IMR-90 (cell line): ENCODE data around the gene RPL12. TPM values are rescaled to one million over a fixed set of nuclear protein-coding genes. Genes with fewer than 3 reads are reported as not detected.

Experiments used
- ATAC-seq: fragments of 200-7000 bp; cut with Tn5 transposase; 2 replicates; pipeline ENCODE4 v1.9.1; 2020; ENCODE audit warnings: low read depth, mild to moderate bottlenecking, moderate library complexity
- BruUV-seq: library from RNA; stranded (reverse); fragments of 400-500 nt; replicated peaks from 2 replicates; lab custom pipeline; 2021; lab: Mats Ljungman, UMichigan
- CTCF ChIA-PET: fragments of 300-600 bp; formaldehyde crosslinking; extraction: SDS; loops from one replicate; lab custom pipeline; 2021; ENCODE audit warnings: antibody characterized with exemption; lab: Yijun Ruan, JAX
- POLR2A ChIA-PET: fragments of 300-600 bp; sonication (Branson Sonifier 250); formaldehyde crosslinking; loops from one replicate; lab custom pipeline; 2022; ENCODE audit warnings: antibody characterized with exemption; ENCODE audit not compliant: unreplicated experiment; lab: Charles Lee
- DNase-seq: peaks from one replicate; pipeline ENCODE4 v3.0.0; 2013
- H2AFZ ChIP-seq: replicated peaks from 2 replicates; pipeline ENCODE3; 2013; ENCODE audit warnings: low read length, mild to moderate bottlenecking; ENCODE audit not compliant: poor library complexity
- H2AK5ac ChIP-seq: 2 replicates; pipeline ENCODE4 v1.6.1; 2013; ENCODE audit warnings: low read depth, low read length, inconsistent platforms
- H2AK9ac ChIP-seq: replicated peaks from 2 replicates; pipeline ENCODE3; 2013; ENCODE audit warnings: mild to moderate bottlenecking, low read depth, low read length, moderate library complexity; ENCODE audit not compliant: poor library complexity
- H2BK120ac ChIP-seq: 2 replicates; pipeline ENCODE4 v1.6.1; 2013; ENCODE audit warnings: low read depth, low read length, inconsistent platforms
- H2BK15ac ChIP-seq: 3 replicates; pipeline ENCODE4 v1.6.1; 2013; ENCODE audit warnings: low read depth, low read length, inconsistent platforms
- H2BK20ac ChIP-seq: 2 replicates; pipeline ENCODE4 v1.6.1; 2013; ENCODE audit warnings: low read depth, mild to moderate bottlenecking, inconsistent platforms, low read length, moderate library complexity
- H2BK5ac ChIP-seq: 2 replicates; pipeline ENCODE4 v1.6.1; 2013; ENCODE audit warnings: mild to moderate bottlenecking, low read depth, low read length, inconsistent platforms; ENCODE audit not compliant: poor library complexity, severe bottlenecking
- H3K14ac ChIP-seq: replicated peaks from 2 replicates; pipeline ENCODE4 v1.6.1; 2013; ENCODE audit warnings: low read depth, low read length, inconsistent platforms
- H3K18ac ChIP-seq: 2 replicates; pipeline ENCODE4 v1.6.1; 2013; ENCODE audit warnings: low read depth, low read length, control low read depth
- H3K23ac ChIP-seq: 2 replicates; pipeline ENCODE4 v1.6.1; 2013; ENCODE audit warnings: low read depth, low read length, inconsistent platforms
- H3K27ac ChIP-seq: 2 replicates; pipeline ENCODE4 v1.5.1; 2013; ENCODE audit warnings: mild to moderate bottlenecking, control low read depth, low read length; ENCODE audit not compliant: insufficient read depth
- H3K27me3 ChIP-seq: 2 replicates; pipeline ENCODE4 v1.6.1; 2013; ENCODE audit warnings: low read length; ENCODE audit not compliant: control insufficient read depth, insufficient read depth
- H3K36me3 ChIP-seq: 2 replicates; pipeline ENCODE4 v1.6.1; 2013; ENCODE audit warnings: low read length, mixed read lengths; ENCODE audit not compliant: control insufficient read depth, insufficient read depth
- H3K4ac ChIP-seq: 2 replicates; pipeline ENCODE4 v1.6.1; 2013; ENCODE audit warnings: low read depth, low read length, inconsistent platforms
- H3K4me1 ChIP-seq: 2 replicates; pipeline ENCODE4 v1.6.1; 2013; ENCODE audit warnings: low read length, mixed read lengths; ENCODE audit not compliant: control insufficient read depth, insufficient read depth
- H3K4me2 ChIP-seq: 2 replicates; pipeline ENCODE4 v1.6.1; 2013; ENCODE audit warnings: low read depth, mild to moderate bottlenecking, control low read depth, low read length, moderate library complexity
- H3K4me3 ChIP-seq: 2 replicates; pipeline ENCODE4 v1.5.1; 2013; ENCODE audit warnings: low read depth, mild to moderate bottlenecking, control low read depth, low read length, moderate library complexity; ENCODE audit not compliant: insufficient read depth
- H3K56ac ChIP-seq: 2 replicates; pipeline ENCODE4 v1.6.1; 2013; ENCODE audit warnings: low read length, inconsistent platforms; ENCODE audit not compliant: insufficient read depth; ENCODE audit errors: extremely low read depth
- H3K79me1 ChIP-seq, 2 experiments: 2 replicates each; pipeline ENCODE4 v1.6.1; 2013; ENCODE audit warnings: low read length in 2 of 2, inconsistent platforms in 1 of 2, low read depth in 1 of 2
- H3K9ac ChIP-seq: 2 replicates; pipeline ENCODE4 v1.6.1; 2013; ENCODE audit warnings: low read depth, low read length, control low read depth
- H3K9me1 ChIP-seq: 2 replicates; pipeline ENCODE4 v1.6.1; 2013; ENCODE audit warnings: low read length, inconsistent platforms; ENCODE audit not compliant: insufficient read depth
- H3K9me3 ChIP-seq: 2 replicates; pipeline ENCODE4 v1.6.1; 2013; ENCODE audit warnings: low read length; ENCODE audit not compliant: control insufficient read depth, insufficient read depth
- H4K20me1 ChIP-seq: 2 replicates; pipeline ENCODE4 v1.6.1; 2013; ENCODE audit warnings: low read length, inconsistent platforms; ENCODE audit not compliant: insufficient read depth
- H4K5ac ChIP-seq: 2 replicates; pipeline ENCODE4 v1.6.1; 2013; ENCODE audit warnings: mild to moderate bottlenecking, low read depth, low read length, control low read depth
- H4K8ac ChIP-seq, 2 experiments: 2 replicates each; pipeline ENCODE4 v1.6.1; 2013; ENCODE audit warnings: low read depth in 2 of 2, low read length in 2 of 2, control low read depth in 1 of 2, inconsistent platforms in 1 of 2
- H4K91ac ChIP-seq: 2 replicates; pipeline ENCODE4 v1.6.1; 2013; ENCODE audit warnings: low read depth, low read length, inconsistent platforms; ENCODE audit not compliant: insufficient read depth
- BHLHE40 ChIP-seq: fragments of 150-350 bp; IDR thresholded peaks from 2 replicates; pipeline ENCODE4 v1.6.1; 2016; ENCODE audit warnings: mild to moderate bottlenecking, low read depth, low read length
- CEBPB ChIP-seq: IDR thresholded peaks from 2 replicates; pipeline ENCODE4 v1.6.1; 2012; ENCODE audit warnings: low read depth, low read length, improper control_type of control experiment
- ELK1 ChIP-seq: fragments of 150-350 bp; IDR thresholded peaks from 2 replicates; pipeline ENCODE4 v1.6.1; 2016; ENCODE audit warnings: low read depth, mild to moderate bottlenecking, low read length, moderate library complexity, borderline replicate concordance
- MAZ ChIP-seq: IDR thresholded peaks from 2 replicates; pipeline ENCODE4 v1.6.1; 2012; ENCODE audit warnings: low read depth, mild to moderate bottlenecking, low read length, improper control_type of control experiment, moderate library complexity, borderline replicate concordance
- MXI1 ChIP-seq: IDR thresholded peaks from 2 replicates; pipeline ENCODE4 v1.6.1; 2012; ENCODE audit warnings: low read depth, mild to moderate bottlenecking, low read length, moderate library complexity, borderline replicate concordance
- RCOR1 ChIP-seq: IDR thresholded peaks from 2 replicates; pipeline ENCODE4 v1.6.1; 2012; ENCODE audit warnings: mild to moderate bottlenecking, low read length, improper control_type of control experiment; ENCODE audit not compliant: insufficient replicate concordance
- RFX5 ChIP-seq: IDR thresholded peaks from 2 replicates; pipeline ENCODE4 v1.8.0; 2012; ENCODE audit warnings: low read depth, mild to moderate bottlenecking, low read length, moderate library complexity
- WGBS, 2 experiments: methylation state at CpG; one replicate each; pipeline versions ENCODE4 v1.1.5 to v1.1.7; 2013; ENCODE audit warnings: missing lambda C conversion rate in 2 of 2; ENCODE audit not compliant: insufficient read length in 1 of 2; ENCODE audit errors: extremely low coverage in 2 of 2; 5-methylcytosine and 5-hydroxymethylcytosine counted together
- dilution Hi-C: fragments of 300-500 bp; cut with HindIII; formaldehyde crosslinking; loops from one replicate; pipeline ENCODE4 v1.14.3; 2018; ENCODE audit warnings: low sequenced_read_pairs; ENCODE audit not compliant: unreplicated experiment
- in situ Hi-C: fragments of 300-500 bp; cut with MboI; formaldehyde crosslinking; loops from 3 replicates; pipeline ENCODE4 v1.14.3; 2019; ENCODE audit warnings: low sequenced_read_pairs, inconsistent platforms, mixed read lengths
- intact Hi-C: fragments of 100-400 bp; cut with micrococcal nuclease; formaldehyde crosslinking; loops from 2 replicates; pipeline ENCODE4 v1.10.0; 2022
- polyA plus RNA-seq, 3 experiments: library from polyadenylated mRNA; depleted of rRNA; stranded (reverse); fragments of >200 nt; gene quantifications; 2 replicates each; pipeline ENCODE4 v1.2.3, GENCODE V29; 2012; ENCODE audit warnings: low replicate concordance in 1 of 3
- total RNA-seq: library from RNA; depleted of rRNA; stranded (reverse); fragments of >200 nt; gene quantifications from 2 replicates; pipeline ENCODE4 v1.2.3, GENCODE V29; 2012
- TF ChIP-seq, protein P1 (sequence below): conservative IDR thresholded peaks from 2 replicates; pipeline ENCODE4 v1.5.1; 2012; ENCODE audit warnings: mild to moderate bottlenecking, low read depth, low read length, improper control_type of control experiment
- TF ChIP-seq, protein P2 (sequence below): fragments of 150-350 bp; IDR thresholded peaks from 2 replicates; pipeline ENCODE4 v1.6.1; 2017; ENCODE audit warnings: mild to moderate bottlenecking, antibody characterized with exemption, low read length, low read depth

Gene RPL12
- total and polyA plus RNA-seq, 2 of the 4 experiments (the other 2 are of a cell fraction), result 1,864 to 2,379 TPM

- Histone ChIP-seq H3K4me3 (no peak overlapping the region), H3K27ac (no peak overlapping the region), H3K9ac (no peak overlapping the region), H4K20me1 (peaks cover 7% of the 10 kb centered on the region), H3K18ac (no peak overlapping the region), H3K4me1 (peaks cover 9% of the 10 kb centered on the region), H4K8ac (no peak overlapping the region), H2BK15ac (no peak overlapping the region), H2BK20ac (no peak overlapping the region), H3K14ac (no peak overlapping the region), H3K79me1 (peaks cover 2 to 26% of the 10 kb centered on the region in 2 experiments; a peak in 1 of 4 replicates), H3K9me3 (no peaks in the 10 kb centered on the region), H2AFZ (no peak overlapping the region), H3K56ac (no peak overlapping the region), H3K4ac (no peak overlapping the region), H3K27me3 (no peaks in the 10 kb centered on the region), H3K9me1 (peaks cover 3% of the 10 kb centered on the region; the same call in 1 of the 2 replicates), H3K36me3 (peaks cover 57% of the 10 kb centered on the region), H2BK120ac (no peak overlapping the region), H2BK5ac (no peak overlapping the region), H2AK5ac (no peak overlapping the region), H2AK9ac (peak overlapping the region; percentile 69), H4K5ac (no peak overlapping the region), H3K4me2 (no peak overlapping the region), H4K91ac (no peak overlapping the region), H3K23ac (no peak overlapping the region)
- TF ChIP-seq MXI1, result no peak
- TF ChIP-seq CEBPB, result no peak
- TF ChIP-seq MAZ, result no peak
- TF ChIP-seq RFX5, result no peak
- TF ChIP-seq RCOR1, result no peak
- TF ChIP-seq, protein P1, sequence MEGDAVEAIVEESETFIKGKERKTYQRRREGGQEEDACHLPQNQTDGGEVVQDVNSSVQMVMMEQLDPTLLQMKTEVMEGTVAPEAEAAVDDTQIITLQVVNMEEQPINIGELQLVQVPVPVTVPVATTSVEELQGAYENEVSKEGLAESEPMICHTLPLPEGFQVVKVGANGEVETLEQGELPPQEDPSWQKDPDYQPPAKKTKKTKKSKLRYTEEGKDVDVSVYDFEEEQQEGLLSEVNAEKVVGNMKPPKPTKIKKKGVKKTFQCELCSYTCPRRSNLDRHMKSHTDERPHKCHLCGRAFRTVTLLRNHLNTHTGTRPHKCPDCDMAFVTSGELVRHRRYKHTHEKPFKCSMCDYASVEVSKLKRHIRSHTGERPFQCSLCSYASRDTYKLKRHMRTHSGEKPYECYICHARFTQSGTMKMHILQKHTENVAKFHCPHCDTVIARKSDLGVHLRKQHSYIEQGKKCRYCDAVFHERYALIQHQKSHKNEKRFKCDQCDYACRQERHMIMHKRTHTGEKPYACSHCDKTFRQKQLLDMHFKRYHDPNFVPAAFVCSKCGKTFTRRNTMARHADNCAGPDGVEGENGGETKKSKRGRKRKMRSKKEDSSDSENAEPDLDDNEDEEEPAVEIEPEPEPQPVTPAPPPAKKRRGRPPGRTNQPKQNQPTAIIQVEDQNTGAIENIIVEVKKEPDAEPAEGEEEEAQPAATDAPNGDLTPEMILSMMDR, result no peak
- TF ChIP-seq BHLHE40, result no peak
- TF ChIP-seq, protein P2, sequence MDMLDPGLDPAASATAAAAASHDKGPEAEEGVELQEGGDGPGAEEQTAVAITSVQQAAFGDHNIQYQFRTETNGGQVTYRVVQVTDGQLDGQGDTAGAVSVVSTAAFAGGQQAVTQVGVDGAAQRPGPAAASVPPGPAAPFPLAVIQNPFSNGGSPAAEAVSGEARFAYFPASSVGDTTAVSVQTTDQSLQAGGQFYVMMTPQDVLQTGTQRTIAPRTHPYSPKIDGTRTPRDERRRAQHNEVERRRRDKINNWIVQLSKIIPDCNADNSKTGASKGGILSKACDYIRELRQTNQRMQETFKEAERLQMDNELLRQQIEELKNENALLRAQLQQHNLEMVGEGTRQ, result no peak
- no peak for TF ChIP-seq ELK1
- POLR2A ChIA-PET, result no interaction called here
- dilution Hi-C loops (no loop called here), intact Hi-C loops (no loop called here), in situ Hi-C loops (no loop called here)
- 93% methylated on average over 6 of the region's 14 CpGs; no CpG with 5 or more reads in 1 of the 2 experiments for WGBS, 2 experiments
- no peak for ATAC-seq
- CTCF ChIA-PET, result no interaction called here
- no peak for DNase-seq
- BruUV-seq, result no TSS peak
Measured at GRCh38 chr9:127495884-127496555, 44.8 kb upstream of the RPL12 start.
